GM21515 (cell line): ENCODE results near the gene SALL4.
"Not testable (repeated sequence)": the region's sequence is repeated elsewhere in the genome, so short reads cannot be mapped to it uniquely, and the experiment has no call there.

Experiments used
- ATAC-seq: cut with Tn5 transposase; IDR thresholded peaks from one replicate; pipeline ENCODE4 v1.9.1; 2021; ENCODE audit not compliant: unreplicated experiment

The SALL4 gene

DNA sequence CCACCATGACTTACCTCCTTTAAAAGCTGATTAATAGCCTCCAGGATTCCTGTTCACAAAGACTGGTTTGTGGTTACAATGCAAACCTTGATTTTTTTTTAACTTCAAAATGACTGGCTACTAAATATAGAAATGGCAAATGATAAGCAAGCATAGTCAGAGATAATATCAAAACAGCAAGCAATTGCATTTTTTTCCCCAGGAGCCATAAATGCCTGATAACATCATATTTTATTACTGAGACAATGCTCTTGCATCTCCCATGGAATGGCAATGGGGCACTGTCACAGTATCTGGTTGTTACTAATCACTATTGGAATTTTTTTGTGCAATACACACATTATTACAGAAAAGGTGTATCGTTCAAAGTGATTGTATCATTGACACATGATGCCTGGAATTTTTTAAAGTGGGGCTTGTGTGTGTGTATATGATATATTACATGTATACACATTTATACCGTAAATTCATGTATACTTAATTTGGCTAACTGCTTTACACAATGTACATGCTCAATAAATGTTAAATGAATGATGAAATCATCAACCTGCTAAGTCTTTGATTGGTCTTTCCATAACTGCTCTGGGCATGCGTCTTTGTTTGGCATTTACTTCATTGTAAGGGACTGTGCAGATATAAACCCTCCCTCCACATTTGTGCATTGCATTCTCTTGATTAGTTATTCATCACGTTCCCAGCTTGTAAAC lies 980 bp upstream of the SALL4 start:
- no peak for ATAC-seq

DNA sequence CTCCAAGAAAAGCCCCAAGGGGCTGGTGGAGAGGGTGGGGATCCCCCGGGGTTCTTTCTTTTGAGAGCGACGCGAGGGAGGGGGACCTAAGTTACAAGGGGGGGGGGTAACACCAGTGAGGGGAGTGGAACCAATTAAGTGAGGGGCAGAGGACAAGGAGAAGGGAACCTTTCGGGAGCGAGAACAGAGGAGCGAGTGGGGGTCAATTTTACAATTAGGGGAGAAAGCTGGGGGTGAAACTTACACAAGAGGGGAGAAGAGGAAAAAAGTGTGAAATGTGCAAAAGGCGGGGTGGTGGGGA lies 548 bp downstream of the SALL4 start:
- ATAC-seq: no peak

DNA sequence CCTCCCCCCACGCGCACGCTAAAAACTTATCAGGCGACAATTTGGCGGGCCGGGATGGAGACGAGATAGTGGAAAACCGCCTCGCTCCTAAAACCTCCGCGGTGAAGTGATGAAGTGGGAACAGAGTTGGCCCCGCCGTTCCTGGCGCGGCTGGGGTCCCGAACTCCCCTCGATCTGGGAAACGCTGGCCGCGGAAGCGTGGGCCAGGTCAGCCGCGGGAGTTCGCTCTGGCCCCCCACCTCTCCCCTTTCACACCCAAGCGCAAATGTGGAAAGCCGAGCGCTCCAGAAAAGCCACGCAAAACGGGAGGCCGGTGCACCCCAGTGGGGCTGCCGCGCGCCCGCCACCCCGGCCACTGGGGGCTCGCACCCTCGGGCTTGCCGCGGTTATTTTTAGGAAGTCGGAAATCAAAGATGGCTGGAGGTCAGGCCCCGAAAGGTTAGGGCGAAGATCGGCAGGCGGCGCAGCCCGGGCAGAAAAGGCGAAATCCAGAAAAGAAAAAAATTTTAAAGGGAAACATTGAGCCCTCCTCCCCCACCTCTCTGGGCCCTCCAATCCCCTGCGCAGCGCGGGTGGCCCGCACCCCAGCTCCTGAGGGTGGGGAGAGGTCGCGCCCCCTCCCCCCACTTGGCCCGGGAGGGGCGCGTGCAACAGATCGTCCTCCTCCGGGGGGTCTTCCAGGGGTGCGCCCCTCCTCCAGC lies 1.0 kb downstream of the SALL4 start:
- ATAC-seq: no peak

DNA sequence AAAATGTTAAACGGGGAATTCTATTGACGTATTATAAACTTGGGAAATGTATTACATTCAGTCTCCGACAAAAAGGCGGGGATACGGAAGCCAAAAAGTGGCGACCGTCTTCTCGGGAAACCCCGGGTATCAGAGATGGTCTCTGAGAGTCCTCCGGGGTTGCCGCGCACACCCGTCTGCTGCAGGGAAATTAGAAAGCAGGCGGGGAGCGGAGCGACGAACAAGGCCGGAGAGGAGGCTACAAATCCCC lies 1.5 kb downstream of the SALL4 start:
- no peak for ATAC-seq

DNA sequence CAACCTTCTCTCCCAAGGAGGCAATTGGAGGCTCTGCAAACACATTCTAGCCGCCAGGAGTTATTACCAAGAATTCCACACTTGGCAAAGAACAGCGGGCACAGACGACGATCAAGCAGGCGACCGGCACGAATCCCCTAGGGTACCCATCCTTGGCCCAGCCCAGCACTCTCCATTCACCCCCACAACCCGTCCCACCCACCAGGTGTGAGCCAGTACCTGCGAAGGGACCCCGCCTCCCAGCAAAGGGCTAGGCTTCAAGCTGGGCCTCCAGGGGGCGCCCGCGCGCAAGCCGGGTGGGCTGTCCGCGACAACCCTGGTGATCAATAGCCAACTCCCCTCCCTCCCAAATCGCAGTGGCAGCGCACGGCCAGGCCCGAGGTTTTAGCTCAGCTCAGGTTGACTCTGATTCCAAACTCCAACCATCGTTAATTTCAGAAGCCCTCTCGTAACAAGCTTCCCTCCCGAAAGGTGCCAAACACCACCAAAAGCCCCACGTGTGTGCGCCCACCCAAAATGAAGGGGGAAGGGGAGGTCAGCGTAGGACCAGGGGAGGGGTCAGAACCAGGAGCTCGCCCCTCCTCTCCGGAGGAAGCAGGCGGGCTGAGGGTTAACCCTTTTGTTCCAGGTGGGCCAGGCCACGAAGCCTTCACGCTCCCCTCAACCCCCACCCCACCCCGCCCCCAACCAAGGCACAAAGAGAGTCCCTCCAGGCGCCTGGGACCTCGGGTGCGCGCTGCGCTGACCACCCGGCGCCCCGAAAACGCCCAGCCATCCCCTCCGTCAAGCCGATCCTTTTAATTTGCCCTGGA lies 2.1 kb downstream of the SALL4 start:
- ATAC-seq: no peak

GRCh38 chr20:51799401-51799860 lies 2.9 kb downstream of the SALL4 start:
- no peak for ATAC-seq

DNA sequence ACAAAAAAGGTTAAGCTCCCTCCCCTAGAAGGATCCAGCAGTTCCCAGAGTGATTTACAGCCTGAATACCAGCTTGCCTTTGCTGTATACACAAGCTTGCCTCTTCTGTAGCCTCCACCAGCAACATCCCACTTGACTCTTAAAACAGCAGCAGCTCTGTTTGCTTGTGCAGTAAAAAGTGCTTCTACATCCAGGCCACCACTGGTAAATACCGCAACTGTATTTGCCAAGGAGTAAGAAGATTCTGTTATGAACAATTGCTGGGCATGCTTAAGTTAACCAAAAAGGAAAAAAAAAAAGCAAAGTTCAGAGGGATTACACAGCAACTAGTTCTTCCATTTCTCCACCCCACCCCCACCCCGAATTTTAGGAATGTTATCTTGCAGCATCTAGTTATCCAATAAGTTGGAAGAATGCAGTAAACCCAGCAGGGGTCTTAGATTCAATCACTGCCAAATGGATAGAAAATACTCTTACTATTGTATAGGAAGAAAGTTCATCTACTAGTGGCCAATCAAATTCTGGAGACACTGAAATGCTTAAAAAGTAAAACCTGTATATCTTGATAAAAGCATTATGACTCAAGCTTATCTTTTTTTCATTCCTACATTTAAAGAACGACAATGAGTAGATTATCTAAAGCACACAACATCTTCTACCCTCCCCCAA lies 4.8 kb downstream of the SALL4 start:
- ATAC-seq: no peak

- ATAC-seq: no peak
Observed at GRCh38 chr20:51796340-51796739, 6.0 kb downstream of the SALL4 start.

GRCh38 chr20:51792960-51793359 lies 9.4 kb downstream of the SALL4 start:
- no peak for ATAC-seq

DNA sequence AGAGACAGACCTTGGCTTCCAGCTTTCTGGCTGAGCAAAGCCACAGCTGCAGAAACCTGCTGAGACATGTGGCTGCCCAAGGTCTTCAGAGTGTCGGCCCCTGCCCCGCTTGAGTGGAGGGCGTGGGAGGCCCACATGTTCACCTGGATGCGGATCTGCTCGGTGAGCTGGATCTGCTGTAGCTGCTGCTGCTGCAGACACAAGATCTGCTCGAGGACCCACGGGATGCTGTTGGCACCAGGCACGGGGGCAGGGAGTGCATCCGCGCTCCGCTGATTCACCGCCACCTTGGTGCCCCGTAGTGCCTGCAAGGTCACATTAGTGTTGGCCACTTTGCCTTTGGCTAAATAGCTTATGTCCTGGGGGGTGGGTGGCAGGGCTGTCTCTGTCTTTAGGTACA lies 10.7 kb downstream of the SALL4 start:
- ATAC-seq: no peak

DNA sequence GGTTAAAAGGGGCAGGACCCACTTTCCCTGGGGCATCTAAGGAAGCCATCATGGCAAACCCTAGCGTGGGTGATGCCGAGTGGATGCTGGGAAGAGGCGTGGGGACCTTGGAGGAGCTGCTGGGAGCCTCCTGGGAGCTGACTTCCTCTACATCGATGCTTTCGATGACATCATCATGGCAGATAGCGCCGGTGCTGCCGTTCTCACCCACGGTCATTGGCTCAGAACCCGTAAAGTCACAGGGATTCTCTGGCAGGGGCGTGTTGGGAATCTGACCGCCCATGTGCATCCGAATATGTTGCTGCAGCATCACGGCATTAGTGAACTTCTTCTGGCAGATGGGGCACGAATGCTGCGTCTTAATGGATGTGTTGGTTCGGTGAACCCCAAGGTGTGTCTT lies 12.1 kb downstream of the SALL4 start:
- ATAC-seq: no peak

- no peak for ATAC-seq
Observed at GRCh38 chr20:51789434-51789833, 12.9 kb downstream of the SALL4 start.

GRCh38 chr20:51788822-51789221 lies 13.5 kb downstream of the SALL4 start:
- no peak for ATAC-seq

DNA sequence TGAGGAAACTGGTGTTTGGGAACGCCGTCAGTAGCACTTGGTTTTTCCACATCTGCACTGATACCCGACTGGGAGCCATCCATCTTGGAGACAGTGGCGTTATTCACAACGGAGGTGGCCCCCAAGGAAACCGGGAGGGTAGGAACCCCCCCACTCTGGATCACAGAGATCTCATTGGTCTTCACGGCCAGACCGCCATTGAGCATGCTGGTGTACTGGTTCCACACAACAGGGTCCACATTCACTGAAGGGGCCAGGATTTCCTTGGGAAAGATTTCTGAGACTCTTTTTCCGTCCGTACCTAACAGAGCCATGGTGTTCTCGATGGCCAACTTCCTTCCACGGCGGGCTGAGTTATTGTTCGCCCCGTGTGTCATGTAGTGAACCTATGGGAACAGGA lies 18.0 kb downstream of the SALL4 start:
- no peak for ATAC-seq

GRCh38 chr20:51778229-51778759 lies 24.0 kb downstream of the SALL4 start:
- not testable (repeated sequence) for ATAC-seq

- ATAC-seq: no peak
Observed at GRCh38 chr20:51775241-51775640, 27.1 kb downstream of the SALL4 start.

- no peak for ATAC-seq
Observed at GRCh38 chr20:51772236-51772635, 30.1 kb downstream of the SALL4 start.

- no peak for ATAC-seq
Observed at GRCh38 chr20:51769976-51770615, 32.2 kb downstream of the SALL4 start.

DNA sequence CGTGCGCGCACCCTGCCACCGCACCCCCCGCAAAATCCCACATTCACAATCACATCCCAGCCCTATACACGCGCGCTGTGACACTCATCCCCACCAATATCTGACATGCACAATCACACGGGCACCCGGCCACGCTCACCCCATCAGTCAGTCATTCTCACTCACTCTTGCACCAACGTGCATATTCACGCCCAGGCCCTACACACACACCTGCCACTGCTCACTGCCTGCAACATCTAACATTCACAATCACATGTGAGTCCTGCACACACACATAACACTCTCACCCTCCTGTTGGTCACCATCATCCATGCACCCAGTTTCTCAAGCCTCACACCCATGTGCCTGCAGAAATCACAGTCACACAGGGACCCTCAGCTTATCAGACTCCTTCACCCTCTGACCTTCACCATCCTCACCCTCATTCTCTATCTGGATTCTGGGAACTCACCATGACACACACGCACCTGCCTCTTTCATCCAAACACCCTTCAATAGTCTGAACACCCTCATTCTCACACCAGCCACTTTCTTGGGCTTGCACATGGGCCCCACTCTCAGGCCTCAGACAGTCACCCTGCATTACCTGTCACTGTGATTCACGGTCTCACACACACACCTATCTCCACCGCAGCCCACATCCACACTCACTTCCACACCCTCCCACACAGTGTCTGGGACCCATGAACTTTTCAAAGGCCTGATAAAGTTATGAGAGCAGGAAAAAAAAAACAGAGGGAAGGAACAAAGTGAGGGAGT lies 33.4 kb downstream of the SALL4 start:
- no peak for ATAC-seq
